LHCN-M2 (cell line): ENCODE results near the gene UCHL3. TPM values are rescaled to one million over a fixed set of nuclear protein-coding genes. Genes with fewer than 3 reads are reported as not detected.

ENCODE experiments used
- DNase-seq: peaks from one replicate; pipeline ENCODE4 v3.0.0-alpha.2; 2012; ENCODE audit warnings: low read depth
- total RNA-seq: library from RNA; depleted of rRNA; stranded (reverse); fragments of >200 nt; gene quantifications from 2 replicates; pipeline ENCODE4 v1.2.3, GENCODE V29; 2014; rRNA removed

Gene UCHL3
- total RNA-seq, 1 experiment from 2014 or later: 53.8 TPM

DNA sequence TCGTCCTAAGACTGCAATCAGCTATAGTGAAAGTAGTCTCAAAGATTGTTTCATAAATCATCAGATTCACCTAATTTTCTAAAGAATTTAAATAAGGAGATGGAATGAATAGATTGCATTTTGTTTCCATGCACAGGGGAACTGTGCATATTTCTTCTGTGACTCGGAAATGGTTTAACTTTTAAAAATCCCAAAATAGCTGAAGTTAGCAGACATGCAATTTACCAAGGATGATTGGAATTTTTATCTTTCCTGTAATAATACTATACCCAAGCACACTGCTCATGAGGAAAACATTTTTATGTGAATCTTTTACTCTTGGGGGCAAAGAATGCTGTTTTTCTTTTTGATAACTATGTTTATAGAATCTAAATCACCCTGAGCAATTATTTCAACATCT is 71.6 kb downstream of the UCHL3 start:
- DNase-seq: peak; percentile 64

DNA sequence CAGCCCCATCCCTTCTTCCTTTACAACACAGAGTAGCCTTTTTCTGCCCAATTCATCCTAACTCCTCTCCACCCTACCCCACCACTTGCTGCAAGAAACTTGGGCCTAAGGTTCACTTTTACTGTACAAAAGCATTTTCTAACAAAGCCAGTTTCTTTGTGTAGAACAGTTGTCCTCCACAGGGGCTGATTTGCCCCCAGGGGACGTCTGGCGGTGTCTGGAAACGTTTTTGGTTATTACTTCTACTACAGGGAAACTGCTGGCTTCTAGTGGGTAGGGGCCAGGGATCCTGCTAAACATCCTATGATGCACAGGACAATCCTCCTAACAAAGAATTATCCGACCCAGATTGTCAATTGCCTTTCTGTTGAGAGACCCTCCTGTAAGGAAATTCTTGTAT is 79.2 kb downstream of the UCHL3 start:
- DNase-seq: no peak

GRCh38 chr13:75633285-75633684 is 83.7 kb downstream of the UCHL3 start:
- DNase-seq: peak; percentile 91

DNA sequence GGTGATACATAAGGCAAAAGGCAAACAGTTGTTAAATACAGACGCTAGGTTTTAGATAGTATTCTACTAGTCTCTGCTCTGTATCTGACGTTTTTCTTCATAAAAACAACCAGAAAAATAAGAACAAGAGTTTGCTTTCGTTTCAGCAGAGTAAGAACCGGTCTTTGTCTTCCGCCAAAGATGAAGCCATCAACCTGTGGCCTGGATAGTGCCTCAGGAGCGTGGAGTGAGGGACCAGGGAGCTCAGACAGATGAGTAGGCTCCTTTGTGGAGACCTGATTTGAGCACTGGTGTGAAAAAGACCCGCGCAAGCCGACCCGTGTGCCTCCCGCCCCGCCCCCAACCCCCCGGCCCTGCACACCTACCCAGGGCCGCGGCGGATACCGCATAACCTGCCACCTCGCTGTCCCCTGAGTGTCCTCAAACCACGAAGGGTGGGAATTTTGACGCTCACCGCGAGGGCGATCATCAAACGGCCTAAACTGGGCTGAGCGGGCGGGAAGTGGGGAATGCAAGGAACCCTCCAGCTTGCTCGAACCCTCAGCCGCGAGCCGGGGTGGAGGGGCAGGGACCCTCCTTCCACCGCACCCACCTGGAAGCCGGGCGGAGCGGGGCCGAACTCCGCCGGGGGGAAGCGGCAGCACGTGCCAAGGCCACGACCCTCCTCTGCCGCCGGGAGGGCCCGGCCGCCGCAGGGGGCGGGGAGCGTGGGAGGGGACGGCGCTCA is 85.7 kb downstream of the UCHL3 start:
- DNase-seq: peak; percentile 21

DNA sequence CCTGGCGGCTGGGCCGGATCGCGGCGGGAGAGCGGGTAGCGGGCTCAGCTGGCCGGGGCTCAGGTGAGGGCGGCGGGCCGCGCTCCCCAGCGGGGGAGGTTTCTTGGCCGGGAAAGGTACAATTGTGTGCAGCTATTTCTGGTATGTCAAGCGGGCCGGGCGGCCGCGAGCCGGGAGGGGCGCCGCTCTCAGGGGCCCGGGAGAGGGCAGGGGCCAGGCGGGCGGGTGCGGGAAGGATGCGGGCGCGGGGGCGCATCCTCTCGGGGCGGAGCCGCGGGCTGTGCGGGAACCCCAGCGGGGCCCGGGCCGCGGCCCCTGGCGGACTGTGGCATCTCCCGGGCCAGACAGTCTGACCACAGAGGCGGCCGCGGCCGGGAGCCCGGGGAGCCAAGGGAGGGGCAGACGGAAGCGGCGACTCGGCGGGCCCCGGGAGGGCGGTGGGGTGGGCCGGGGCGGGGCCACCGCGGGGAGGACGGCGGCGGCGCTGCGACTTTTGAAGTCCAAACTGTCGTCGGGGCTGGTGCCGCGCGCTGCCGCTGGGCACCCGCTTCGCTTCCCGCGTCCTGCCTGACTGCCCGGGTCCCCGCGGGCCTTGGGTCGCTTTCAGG is 86.3 kb downstream of the UCHL3 start, which contains the start of gene LMO7:
Gene LMO7 (plus strand): TSS at position 503 of the 608 bp plus-strand sequence. CDS start 328 bp downstream, outside the sequence.
- DNase-seq: peak; percentile 55

DNA sequence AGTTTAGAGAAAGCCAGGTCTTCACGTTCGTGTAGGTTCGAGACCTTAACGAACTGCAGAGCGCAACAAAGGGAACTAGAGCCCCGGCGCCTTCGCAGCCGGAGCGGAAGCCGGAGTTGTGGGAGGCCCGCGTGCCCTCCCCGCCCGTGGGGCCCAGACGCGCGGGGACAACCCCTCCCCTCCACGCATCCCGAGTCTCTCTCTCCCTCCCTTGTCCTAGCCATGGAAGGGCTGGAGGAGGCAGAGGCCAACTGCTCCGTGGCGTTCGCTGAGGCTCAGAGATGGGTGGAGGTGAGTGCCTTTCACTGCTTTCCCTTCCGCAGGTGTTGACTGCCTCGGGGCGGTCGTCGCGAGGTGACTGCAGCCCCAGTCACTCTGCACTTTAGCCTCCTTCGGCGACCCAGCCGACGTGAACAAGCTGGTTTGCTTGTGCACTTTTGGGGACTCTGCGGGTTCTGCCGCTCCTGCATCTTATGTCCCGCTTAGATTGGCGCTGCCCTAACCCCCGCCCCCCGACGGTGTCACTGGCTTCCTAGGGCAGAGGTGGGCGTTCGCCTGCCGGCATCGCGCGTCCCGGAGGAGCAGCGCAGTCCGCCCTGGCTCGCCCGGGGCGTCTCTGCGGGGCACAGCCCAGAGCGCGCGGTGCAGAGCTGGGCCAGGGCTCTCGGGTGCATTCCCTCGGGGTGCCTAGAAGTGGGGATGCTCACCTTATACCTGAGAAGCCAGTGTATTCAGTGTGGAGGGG is 87.0 kb downstream of the UCHL3 start:
- peak; percentile 39 for DNase-seq

GRCh38 chr13:75637181-75637750 is 87.7 kb downstream of the UCHL3 start:
- no peak for DNase-seq

GRCh38 chr13:75639454-75639853 is 89.9 kb downstream of the UCHL3 start:
- no peak for DNase-seq

- DNase-seq: no peak
These were observed 91.4 kb downstream of the UCHL3 start for GRCh38 chr13:75641026-75641425.

DNA sequence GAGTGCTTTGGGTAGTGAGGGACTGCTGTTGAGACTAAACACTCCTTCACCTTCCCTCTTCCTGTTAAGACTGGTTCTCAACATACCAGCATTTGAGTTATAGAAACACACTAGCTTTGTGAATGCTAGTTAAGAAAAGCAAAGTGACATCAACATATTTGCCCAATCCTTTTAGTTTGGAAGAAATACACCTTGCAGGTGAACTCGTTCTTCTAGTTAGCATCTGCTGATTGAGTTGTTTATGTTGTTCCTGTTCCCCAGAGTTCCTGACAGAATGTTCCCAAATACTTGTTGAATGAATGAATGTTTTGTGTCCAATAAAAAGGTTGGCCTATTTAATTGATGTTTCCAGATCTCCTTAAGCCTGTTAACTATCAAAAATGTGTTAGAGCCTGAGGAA is 93.6 kb downstream of the UCHL3 start:
- DNase-seq: no peak

- no peak for DNase-seq
These were observed 94.1 kb downstream of the UCHL3 start for GRCh38 chr13:75643693-75644092.

- DNase-seq: no peak
These were observed 95.5 kb downstream of the UCHL3 start for GRCh38 chr13:75645141-75645540.

DNA sequence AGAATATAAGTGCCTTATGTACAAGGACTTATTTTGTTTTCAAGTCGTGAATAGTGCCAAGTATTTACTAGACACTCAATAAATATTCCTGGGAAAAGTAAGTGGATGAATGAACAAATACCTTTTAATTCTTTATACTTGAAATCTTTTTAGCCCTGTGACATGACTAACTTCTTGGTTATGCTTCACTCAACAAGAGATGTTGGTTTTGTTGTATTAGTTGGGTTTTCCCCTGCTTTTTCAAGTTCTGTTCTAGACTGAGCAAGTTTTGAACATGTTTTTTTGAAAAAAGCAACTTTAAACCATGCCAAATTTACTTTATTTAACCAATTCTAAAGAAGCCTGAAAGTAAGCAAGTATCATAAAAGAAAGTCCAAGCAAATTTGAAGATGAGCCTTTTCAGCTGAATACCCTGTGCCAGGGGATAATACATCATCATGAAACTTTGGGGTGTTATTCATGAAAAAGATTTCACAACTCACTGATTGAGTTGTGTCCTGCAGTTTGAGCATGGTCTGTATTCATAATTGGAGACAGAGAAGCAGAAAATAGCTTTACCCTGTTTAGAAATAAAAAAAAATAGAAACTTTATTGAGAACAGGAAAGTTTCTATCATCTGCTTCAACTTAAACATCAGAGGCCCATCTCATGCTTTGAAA is 97.7 kb downstream of the UCHL3 start:
- peak; percentile 28 for DNase-seq

GRCh38 chr13:75648446-75648845 is 98.9 kb downstream of the UCHL3 start:
- no peak for DNase-seq

DNA sequence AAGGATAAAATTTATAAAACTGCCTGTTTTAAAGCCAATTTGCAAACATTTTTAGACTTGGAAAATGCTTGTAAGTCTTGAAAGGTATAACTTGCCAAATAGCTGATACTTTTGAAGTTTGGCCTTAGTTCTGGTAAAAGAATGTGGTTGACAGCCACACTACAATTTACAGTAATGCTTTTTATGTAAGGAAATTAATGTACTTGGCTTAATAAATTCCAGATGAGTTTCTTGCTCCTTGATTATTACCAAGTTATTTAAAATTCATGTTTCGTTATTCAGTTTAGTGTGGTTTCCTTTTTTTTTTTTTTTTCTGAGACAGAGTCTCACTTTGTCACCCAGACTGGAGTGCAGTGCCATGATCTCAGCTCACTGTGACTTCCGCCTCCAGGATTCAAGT is 101.4 kb downstream of the UCHL3 start:
- DNase-seq: no peak

DNA sequence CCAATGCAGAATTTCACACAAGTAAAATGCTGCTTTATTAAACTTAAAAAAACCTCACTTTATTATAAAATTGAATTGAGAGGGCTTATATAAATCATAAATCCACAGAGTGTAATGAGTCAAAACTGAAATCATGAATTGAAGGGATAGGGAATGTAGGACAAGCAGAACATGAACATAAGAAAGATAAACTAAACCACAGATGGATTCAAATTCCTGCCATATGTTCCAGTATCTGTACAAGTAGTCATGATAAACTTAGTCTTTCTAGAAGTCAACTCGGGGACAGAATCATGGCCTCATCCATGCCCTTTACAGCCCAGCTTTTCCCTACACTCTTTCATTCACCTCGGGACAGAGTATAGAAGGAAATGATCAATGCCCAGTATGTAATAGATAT is 103.1 kb downstream of the UCHL3 start:
- DNase-seq: no peak

Other genes starting within 250 kb of the UCHL3 start
- gene TBC1D4, start 67.6 kb upstream of the UCHL3 start, total RNA-seq: 7.4 and 11.5 TPM in 2 replicates
- gene COMMD6, start 11.9 kb upstream of the UCHL3 start, total RNA-seq: 58.4 and 125 TPM in 2 replicates
- 298 and 395 TPM in 2 replicates for gene LMO7, start 86.5 kb downstream of the UCHL3 start, total RNA-seq